Activated naive CD4-positive, alpha-beta T cell treated with anti-CD3 and anti-CD28 coated beads, Interleukin-2, amount 50 U/mL, for 24 hours (primary cell): ENCODE measurements around the gene PCDH7.
A peak's percentile ranks its signal among the peaks of the same experiment; 100 is the strongest.

Source experiments
- H3K27ac Mint-ChIP-seq: one replicate; pipeline ENCODE4 v1.8.0; 2021; ENCODE audit warnings: mild to moderate bottlenecking, mixed read lengths
- H3K27me3 Mint-ChIP-seq: one replicate; pipeline ENCODE4 v1.8.0; 2021; ENCODE audit warnings: mixed read lengths
- H3K36me3 Mint-ChIP-seq: one replicate; pipeline ENCODE4 v1.8.0; 2021; ENCODE audit warnings: mixed read lengths
- H3K4me1 Mint-ChIP-seq: one replicate; pipeline ENCODE4 v1.8.0; 2021; ENCODE audit warnings: mixed read lengths
- H3K4me3 Mint-ChIP-seq: one replicate; pipeline ENCODE4 v1.8.0; 2021; ENCODE audit warnings: mild to moderate bottlenecking, mixed read lengths
- H3K9me3 Mint-ChIP-seq: one replicate; pipeline ENCODE4 v1.8.0; 2021; ENCODE audit warnings: mixed read lengths

PCDH7 gene, protein sequence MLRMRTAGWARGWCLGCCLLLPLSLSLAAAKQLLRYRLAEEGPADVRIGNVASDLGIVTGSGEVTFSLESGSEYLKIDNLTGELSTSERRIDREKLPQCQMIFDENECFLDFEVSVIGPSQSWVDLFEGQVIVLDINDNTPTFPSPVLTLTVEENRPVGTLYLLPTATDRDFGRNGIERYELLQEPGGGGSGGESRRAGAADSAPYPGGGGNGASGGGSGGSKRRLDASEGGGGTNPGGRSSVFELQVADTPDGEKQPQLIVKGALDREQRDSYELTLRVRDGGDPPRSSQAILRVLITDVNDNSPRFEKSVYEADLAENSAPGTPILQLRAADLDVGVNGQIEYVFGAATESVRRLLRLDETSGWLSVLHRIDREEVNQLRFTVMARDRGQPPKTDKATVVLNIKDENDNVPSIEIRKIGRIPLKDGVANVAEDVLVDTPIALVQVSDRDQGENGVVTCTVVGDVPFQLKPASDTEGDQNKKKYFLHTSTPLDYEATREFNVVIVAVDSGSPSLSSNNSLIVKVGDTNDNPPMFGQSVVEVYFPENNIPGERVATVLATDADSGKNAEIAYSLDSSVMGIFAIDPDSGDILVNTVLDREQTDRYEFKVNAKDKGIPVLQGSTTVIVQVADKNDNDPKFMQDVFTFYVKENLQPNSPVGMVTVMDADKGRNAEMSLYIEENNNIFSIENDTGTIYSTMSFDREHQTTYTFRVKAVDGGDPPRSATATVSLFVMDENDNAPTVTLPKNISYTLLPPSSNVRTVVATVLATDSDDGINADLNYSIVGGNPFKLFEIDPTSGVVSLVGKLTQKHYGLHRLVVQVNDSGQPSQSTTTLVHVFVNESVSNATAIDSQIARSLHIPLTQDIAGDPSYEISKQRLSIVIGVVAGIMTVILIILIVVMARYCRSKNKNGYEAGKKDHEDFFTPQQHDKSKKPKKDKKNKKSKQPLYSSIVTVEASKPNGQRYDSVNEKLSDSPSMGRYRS (N-terminal part only)

GRCh38 chr4:30720021-30720660 is at the start of gene PCDH7:
Gene PCDH7, plus strand, starts transcription at chr4:30720369. Its CDS starts 1,054 bp downstream, at chr4:30721423.
- H3K9me3 Mint-ChIP-seq, result no peaks in the 10 kb centered on the region

GRCh38 chr4:30671926-30672448 is 48.2 kb upstream of the PCDH7 start:
- H3K4me3 Mint-ChIP-seq, result no peak overlapping the region
- no peaks in the 10 kb centered on the region for H3K36me3 Mint-ChIP-seq
- peaks cover 5% of the 10 kb centered on the region for H3K9me3 Mint-ChIP-seq
- H3K4me1 Mint-ChIP-seq, result no peaks in the 10 kb centered on the region
- H3K27ac Mint-ChIP-seq, result no peak overlapping the region
- H3K27me3 Mint-ChIP-seq, result no peaks in the 10 kb centered on the region

More at GRCh38 chr4:30720021-30720660, at the start of gene PCDH7:
- Mint-ChIP-seq H3K36me3 (no peaks in the 10 kb centered on the region), H3K27ac (no peak within 1 kb of the TSS), H3K4me1 (peaks cover 46% of the 10 kb centered on the region), H3K27me3 (peaks cover 53% of the 10 kb centered on the region), H3K4me3 (peak within 1 kb of the TSS; percentile 79)

DNA sequence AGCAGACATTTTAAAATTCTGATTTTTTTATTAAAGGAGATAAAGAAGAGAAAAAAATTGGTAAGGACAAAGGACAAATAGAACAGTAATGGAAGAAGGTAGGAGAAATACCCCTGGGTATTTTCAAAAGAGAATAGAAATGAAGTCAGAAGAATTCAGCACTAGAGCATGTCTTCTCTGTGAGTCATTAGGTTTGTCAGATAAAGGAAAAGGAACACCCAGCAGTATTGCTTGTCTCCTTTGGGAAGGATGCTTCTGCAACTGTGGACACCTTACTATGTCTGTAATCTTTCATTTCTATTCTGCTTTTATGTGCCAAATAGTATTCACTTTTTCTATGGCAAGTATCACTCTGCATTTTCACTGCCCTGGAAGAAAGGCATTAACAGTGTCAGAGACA is 24.0 kb upstream of the PCDH7 start:
- H3K9me3 Mint-ChIP-seq, result no peaks in the 10 kb centered on the region
- H3K36me3 Mint-ChIP-seq, result no peaks in the 10 kb centered on the region
- no peaks in the 10 kb centered on the region for H3K27me3 Mint-ChIP-seq
- no peaks in the 10 kb centered on the region for H3K4me1 Mint-ChIP-seq
- no peak overlapping the region for H3K27ac Mint-ChIP-seq
- no peak overlapping the region for H3K4me3 Mint-ChIP-seq

GRCh38 chr4:30714408-30715031 is 5.6 kb upstream of the PCDH7 start:
- peaks cover 34% of the 10 kb centered on the region for H3K27me3 Mint-ChIP-seq
- peaks cover 18% of the 10 kb centered on the region for H3K9me3 Mint-ChIP-seq
- H3K4me1 Mint-ChIP-seq, result peaks cover 33% of the 10 kb centered on the region
- H3K36me3 Mint-ChIP-seq, result peaks cover 2% of the 10 kb centered on the region
- H3K27ac Mint-ChIP-seq, result no peak overlapping the region
- no peak overlapping the region for H3K4me3 Mint-ChIP-seq

GRCh38 chr4:30716158-30716557 is 4.0 kb upstream of the PCDH7 start:
- peak overlapping the region; percentile 53 for H3K4me3 Mint-ChIP-seq
- peaks cover 46% of the 10 kb centered on the region for H3K4me1 Mint-ChIP-seq
- H3K27me3 Mint-ChIP-seq, result peaks cover 42% of the 10 kb centered on the region
- peaks cover 6% of the 10 kb centered on the region for H3K9me3 Mint-ChIP-seq
- H3K36me3 Mint-ChIP-seq, result peaks cover 2% of the 10 kb centered on the region
- H3K27ac Mint-ChIP-seq, result no peak overlapping the region

DNA sequence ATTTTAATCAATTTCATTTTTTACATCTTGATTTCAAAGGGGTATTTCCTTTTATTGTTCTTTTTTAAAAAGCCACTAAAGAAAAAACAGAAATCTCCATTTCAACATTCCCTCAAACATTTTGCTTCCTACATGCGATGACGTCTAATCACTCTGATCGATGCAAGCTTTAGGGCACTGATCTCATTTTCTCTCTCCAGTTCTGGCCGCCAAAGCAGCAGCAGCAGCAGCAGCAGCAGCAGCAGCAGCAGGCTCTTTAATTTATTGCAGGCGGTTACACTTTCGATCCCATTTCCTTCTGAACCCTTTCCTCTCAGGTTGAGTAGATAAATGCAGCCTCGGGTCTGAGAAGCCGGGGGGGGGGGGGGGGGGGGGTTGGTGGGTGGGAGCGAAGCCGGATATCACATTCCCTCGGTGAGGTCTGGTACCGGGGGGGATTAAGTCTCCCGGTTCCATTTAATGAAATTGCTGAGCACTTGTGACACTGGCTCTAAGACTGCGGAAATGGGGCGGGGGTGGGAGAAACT is 3.4 kb upstream of the PCDH7 start:
- Mint-ChIP-seq H3K36me3 (no peaks in the 10 kb centered on the region), H3K9me3 (peaks cover 2% of the 10 kb centered on the region), H3K4me3 (peak overlapping the region; percentile 77), H3K27ac (no peak overlapping the region), H3K27me3 (peaks cover 40% of the 10 kb centered on the region), H3K4me1 (peaks cover 46% of the 10 kb centered on the region)

DNA sequence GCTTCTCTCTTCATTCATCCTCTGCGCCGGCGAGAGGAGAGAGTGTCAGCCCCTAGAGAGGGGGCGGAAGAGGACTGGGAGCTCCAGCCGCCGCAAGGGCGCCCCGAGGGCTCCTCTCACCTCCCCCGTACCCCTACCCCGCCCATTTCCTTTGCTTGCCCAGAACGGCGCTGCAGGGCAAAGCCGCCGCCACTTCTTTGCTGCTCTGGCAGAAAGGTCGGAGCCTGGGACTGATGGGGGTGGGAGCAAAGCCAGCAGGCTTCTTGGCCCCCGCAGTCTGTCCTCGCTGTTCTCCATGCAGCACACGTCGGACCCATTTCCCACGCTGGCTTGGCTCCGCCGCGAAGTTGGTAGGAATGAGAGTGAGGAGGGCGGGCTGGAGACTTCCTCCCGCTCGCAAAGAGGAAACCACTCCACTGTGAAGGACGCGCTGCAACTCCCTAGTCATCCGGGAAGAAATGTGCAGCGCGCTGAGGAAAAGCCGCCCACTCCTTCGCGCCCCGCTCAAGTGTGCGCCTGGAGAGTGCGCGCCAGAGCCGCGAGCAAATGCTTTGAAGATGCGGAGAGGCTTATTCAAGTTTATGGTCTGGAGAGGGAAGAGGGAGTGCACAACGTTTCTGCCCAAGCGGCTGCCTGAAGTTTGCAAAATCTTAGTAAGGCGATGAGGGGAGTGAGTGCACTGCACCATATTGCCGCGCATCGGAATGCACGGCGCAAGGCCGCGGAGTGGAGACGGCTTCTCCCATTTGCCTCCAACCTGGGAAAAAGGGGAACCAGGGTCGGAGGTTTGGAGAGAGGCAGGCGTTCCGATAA is 2.8 kb upstream of the PCDH7 start:
- Mint-ChIP-seq H3K4me3 (peak overlapping the region; percentile 77), H3K4me1 (peaks cover 46% of the 10 kb centered on the region), H3K9me3 (no peaks in the 10 kb centered on the region), H3K36me3 (no peaks in the 10 kb centered on the region), H3K27ac (no peak overlapping the region), H3K27me3 (peaks cover 37% of the 10 kb centered on the region)

DNA sequence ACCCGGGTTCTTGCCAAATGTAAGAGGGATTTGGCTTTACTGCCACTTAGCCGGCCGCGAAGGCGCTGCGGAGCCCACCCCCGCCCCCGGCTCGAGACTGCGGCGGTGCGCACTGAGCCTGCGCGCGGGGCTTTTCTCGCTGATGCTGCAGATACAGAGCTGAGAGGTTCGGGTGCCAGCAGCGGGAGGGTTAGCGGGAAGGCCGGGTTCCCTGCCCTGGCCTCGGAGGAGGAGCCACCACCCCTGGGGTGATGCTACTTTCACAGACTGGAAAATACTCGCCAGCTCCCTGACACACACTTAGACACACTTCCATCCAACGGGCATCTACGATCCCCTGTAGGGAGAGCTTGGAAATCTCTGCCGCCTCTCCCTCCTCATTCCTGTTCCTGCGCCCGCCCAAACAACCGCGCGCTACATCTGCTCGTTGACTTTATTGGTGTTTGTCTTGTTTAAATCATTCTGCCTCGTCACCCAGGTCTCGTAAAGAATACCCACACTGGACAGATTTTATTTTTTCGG is 2.1 kb upstream of the PCDH7 start:
- no peaks in the 10 kb centered on the region for H3K36me3 Mint-ChIP-seq
- peak overlapping the region; percentile 81 for H3K4me3 Mint-ChIP-seq
- H3K4me1 Mint-ChIP-seq, result peaks cover 46% of the 10 kb centered on the region
- no peaks in the 10 kb centered on the region for H3K9me3 Mint-ChIP-seq
- H3K27ac Mint-ChIP-seq, result no peak overlapping the region
- peaks cover 42% of the 10 kb centered on the region for H3K27me3 Mint-ChIP-seq

DNA sequence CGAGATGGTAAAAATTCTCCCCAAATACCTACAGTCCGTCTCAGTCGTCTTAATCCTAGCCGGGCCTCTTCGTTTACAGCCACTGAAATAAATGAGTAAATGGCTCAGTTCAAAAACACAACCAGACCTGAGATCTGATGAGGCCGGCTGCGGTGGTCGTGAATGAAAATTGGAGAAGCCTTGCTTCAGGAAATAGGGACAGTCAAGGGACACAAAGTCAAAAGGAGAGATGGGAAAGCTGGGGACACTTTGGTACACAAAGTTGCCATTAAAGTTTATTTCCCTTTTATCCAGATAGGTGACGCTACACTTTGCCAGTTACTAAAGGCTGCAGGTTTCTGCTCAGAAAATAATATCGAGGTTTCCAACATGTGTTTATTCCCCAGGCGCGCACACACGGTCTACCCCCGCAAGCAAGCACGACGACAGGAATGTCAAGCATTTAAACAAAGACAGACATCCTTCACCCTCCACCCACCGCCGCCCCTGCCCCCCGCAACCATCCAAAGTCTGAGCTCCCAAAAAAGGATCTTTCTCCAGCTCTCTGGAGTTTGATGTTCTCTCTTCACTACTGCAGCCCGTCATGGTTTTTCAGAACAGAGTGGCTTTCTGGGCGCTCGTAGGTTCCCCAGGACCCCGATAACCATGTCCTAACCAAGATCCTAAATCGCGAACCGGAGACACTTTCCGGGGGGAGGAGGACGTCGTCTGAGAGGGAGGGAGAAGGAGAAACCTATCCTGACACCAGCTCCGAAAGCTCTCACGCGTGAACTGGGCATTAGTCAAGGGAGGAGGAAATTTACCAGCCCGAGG is 1.3 kb upstream of the PCDH7 start:
- Mint-ChIP-seq H3K36me3 (no peaks in the 10 kb centered on the region), H3K27me3 (peaks cover 47% of the 10 kb centered on the region), H3K27ac (no peak overlapping the region), H3K4me1 (peaks cover 46% of the 10 kb centered on the region), H3K4me3 (peak overlapping the region; percentile 81), H3K9me3 (no peaks in the 10 kb centered on the region)

GRCh38 chr4:30719454-30720020 is 632 bp upstream of the PCDH7 start:
- no peaks in the 10 kb centered on the region for H3K36me3 Mint-ChIP-seq
- H3K4me1 Mint-ChIP-seq, result peaks cover 46% of the 10 kb centered on the region
- no peaks in the 10 kb centered on the region for H3K9me3 Mint-ChIP-seq
- peak overlapping the region; percentile 11 for H3K4me3 Mint-ChIP-seq
- peaks cover 52% of the 10 kb centered on the region for H3K27me3 Mint-ChIP-seq
- no peak overlapping the region for H3K27ac Mint-ChIP-seq

- peak overlapping the region; percentile 79 for H3K4me3 Mint-ChIP-seq
- no peaks in the 10 kb centered on the region for H3K9me3 Mint-ChIP-seq
- peaks cover 52% of the 10 kb centered on the region for H3K27me3 Mint-ChIP-seq
- H3K4me1 Mint-ChIP-seq, result peaks cover 44% of the 10 kb centered on the region
- H3K27ac Mint-ChIP-seq, result no peak overlapping the region
- no peaks in the 10 kb centered on the region for H3K36me3 Mint-ChIP-seq
Observed at GRCh38 chr4:30720661-30721184, 554 bp downstream of the PCDH7 start.

DNA sequence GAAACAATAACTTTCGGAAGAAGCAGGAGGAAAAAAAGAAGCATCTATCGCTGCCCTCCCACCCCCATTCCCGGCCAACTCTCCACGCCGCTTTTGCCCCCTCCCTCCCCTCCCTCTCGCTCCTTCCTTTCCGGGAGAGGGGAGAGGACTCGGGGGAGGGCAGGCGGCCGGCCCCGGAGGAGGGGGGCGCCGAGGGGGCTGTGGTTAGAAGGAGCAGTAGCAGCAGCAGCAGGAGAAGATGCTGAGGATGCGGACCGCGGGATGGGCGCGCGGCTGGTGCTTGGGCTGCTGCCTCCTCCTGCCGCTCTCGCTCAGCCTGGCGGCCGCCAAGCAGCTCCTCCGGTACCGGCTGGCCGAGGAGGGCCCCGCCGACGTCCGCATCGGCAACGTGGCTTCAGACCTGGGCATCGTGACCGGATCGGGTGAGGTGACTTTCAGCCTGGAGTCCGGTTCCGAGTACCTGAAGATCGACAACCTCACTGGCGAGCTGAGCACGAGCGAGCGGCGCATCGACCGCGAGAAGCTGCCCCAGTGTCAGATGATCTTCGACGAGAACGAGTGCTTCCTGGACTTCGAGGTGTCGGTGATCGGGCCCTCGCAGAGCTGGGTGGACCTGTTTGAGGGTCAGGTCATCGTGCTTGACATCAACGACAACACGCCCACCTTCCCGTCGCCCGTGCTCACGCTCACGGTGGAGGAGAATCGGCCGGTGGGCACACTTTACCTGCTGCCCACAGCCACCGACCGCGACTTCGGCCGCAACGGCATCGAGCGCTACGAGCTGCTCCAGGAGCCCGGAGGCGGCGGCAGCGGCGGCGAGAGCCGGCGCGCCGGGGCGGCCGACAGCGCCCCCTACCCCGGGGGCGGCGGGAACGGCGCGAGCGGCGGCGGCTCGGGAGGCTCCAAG is 1.3 kb downstream of the PCDH7 start:
- H3K27me3 Mint-ChIP-seq, result peaks cover 48% of the 10 kb centered on the region

More for the DNA sequence above, 1.3 kb downstream of the PCDH7 start:
- Mint-ChIP-seq H3K36me3 (no peaks in the 10 kb centered on the region), H3K4me1 (peaks cover 37% of the 10 kb centered on the region), H3K9me3 (no peaks in the 10 kb centered on the region), H3K4me3 (peak overlapping the region; percentile 79), H3K27ac (no peak overlapping the region)
